ENCODE data around the gene KDELR3. TPM values are rescaled to one million over a fixed set of nuclear protein-coding genes. Genes with fewer than 3 reads are reported as not detected.

The KDELR3 gene
- total RNA-seq, 1 donor from 2014 or later: 72.6 TPM

DNA sequence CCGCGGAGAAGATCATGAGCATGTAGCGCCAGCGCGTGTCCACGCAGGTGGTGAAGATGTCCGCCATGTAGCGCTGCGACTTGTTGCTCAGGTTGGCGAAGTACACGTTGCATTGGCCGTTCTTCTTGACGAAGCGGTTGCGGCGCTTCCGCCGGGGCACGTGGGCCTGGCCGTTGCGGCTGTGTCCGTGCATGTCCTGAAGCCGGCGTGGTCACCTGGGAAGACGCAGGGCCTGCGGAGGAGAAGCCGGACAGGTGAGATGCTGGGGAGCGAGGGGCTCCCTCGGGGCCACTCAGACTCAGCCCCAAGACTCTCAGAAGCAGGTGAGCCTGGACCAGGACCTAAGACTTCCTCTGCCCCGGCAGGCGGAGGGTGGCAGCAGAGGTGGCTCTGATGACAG, 40.0 kb upstream of the KDELR3 start:
- Histone ChIP-seq H3K79me2 (ENCODE audit: insufficient read depth, low read length) (no peaks in the 10 kb centered on the region), H3K4me1 (ENCODE audit: insufficient read depth, low read length) (peaks cover 3% of the 10 kb centered on the region), H3K36me3 (ENCODE audit: insufficient read depth, low read length) (no peaks in the 10 kb centered on the region), H3K4me3 (ENCODE audit: insufficient read depth, low read depth, low read length) (no peak overlapping the region), H3K9ac (ENCODE audit: low read length) (no peak overlapping the region), H3K27ac (ENCODE audit: low read depth, low read length) (no peak overlapping the region), H2AFZ (ENCODE audit: low read depth, low read length) (no peak overlapping the region), H3K4me2 (ENCODE audit: low read length) (no peak overlapping the region), H4K20me1 (ENCODE audit: insufficient read depth, low read length) (no peaks in the 10 kb centered on the region), H3K27me3 (ENCODE audit: insufficient read depth, low read length) (no peaks in the 10 kb centered on the region), H3K9me3 (ENCODE audit: insufficient read depth, low read depth, low read length) (no peaks in the 10 kb centered on the region)
- Mint-ChIP-seq H3K4me3 (ENCODE audit: unreplicated experiment) (no peak overlapping the region), H3K4me1 (ENCODE audit: low read depth, unreplicated experiment) (peaks cover 7% of the 10 kb centered on the region), H3K36me3 (ENCODE audit: low read depth, unreplicated experiment) (no peaks in the 10 kb centered on the region), H3K27me3 (ENCODE audit: low read depth, unreplicated experiment) (peaks cover 2% of the 10 kb centered on the region), H3K9me3 (ENCODE audit: unreplicated experiment) (no peaks in the 10 kb centered on the region), H3K27ac (ENCODE audit: unreplicated experiment) (no peak overlapping the region)
- no peak for DNase-seq (ENCODE audit: low read depth)
- TF ChIP-seq EZH2 (IDR thresholded peaks at IDR 0.05; ENCODE audit: insufficient read depth, low read length): no peak
- TF ChIP-seq, protein P1, sequence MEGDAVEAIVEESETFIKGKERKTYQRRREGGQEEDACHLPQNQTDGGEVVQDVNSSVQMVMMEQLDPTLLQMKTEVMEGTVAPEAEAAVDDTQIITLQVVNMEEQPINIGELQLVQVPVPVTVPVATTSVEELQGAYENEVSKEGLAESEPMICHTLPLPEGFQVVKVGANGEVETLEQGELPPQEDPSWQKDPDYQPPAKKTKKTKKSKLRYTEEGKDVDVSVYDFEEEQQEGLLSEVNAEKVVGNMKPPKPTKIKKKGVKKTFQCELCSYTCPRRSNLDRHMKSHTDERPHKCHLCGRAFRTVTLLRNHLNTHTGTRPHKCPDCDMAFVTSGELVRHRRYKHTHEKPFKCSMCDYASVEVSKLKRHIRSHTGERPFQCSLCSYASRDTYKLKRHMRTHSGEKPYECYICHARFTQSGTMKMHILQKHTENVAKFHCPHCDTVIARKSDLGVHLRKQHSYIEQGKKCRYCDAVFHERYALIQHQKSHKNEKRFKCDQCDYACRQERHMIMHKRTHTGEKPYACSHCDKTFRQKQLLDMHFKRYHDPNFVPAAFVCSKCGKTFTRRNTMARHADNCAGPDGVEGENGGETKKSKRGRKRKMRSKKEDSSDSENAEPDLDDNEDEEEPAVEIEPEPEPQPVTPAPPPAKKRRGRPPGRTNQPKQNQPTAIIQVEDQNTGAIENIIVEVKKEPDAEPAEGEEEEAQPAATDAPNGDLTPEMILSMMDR (IDR thresholded peaks at IDR 0.05; ENCODE audit: insufficient read depth, low read depth, low read length): no peak
- no peak for FAIRE-seq

DNA sequence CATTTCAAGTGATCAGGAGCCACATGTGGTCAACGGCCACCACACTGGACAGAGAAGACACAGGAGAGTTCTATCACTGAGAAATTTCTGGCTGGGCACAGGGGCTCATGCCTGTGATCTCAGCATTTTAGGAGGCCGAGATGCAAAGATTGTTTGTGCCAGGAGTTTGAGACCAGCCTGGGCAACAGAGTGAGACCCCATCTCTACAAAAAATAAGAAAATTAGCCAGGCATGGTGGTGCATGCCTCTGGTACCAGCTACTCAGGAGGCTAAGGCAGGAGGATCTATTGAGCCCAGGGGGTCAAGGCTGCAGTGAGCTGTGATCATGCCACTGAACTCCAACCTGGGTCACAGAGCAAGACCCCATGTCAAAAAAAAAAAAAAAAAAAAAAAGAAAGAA, 39.2 kb upstream of the KDELR3 start:
- H3K9ac ChIP-seq (ENCODE audit: low read length): no peak overlapping the region
- Mint-ChIP-seq H3K36me3 (ENCODE audit: low read depth, unreplicated experiment) (no peaks in the 10 kb centered on the region), H3K4me3 (ENCODE audit: unreplicated experiment) (no peak overlapping the region), H3K27ac (ENCODE audit: unreplicated experiment) (no peak overlapping the region), H3K9me3 (ENCODE audit: unreplicated experiment) (no peaks in the 10 kb centered on the region), H3K4me1 (ENCODE audit: low read depth, unreplicated experiment) (peaks cover 7% of the 10 kb centered on the region), H3K27me3 (ENCODE audit: low read depth, unreplicated experiment) (peaks cover 2% of the 10 kb centered on the region)
- H3K4me1 ChIP-seq (ENCODE audit: insufficient read depth, low read length): peaks cover 3% of the 10 kb centered on the region
- no peak for TF ChIP-seq EZH2 (IDR thresholded peaks at IDR 0.05; ENCODE audit: insufficient read depth, low read length)
- TF ChIP-seq, protein P1 (IDR thresholded peaks at IDR 0.05; ENCODE audit: insufficient read depth, low read depth, low read length): no peak
- H2AFZ ChIP-seq (ENCODE audit: low read depth, low read length): no peak overlapping the region
- no peaks in the 10 kb centered on the region for H3K27me3 ChIP-seq (ENCODE audit: insufficient read depth, low read length)
- no peak for DNase-seq (ENCODE audit: low read depth)
- no peak overlapping the region for H3K27ac ChIP-seq (ENCODE audit: low read depth, low read length)
- H3K4me3 ChIP-seq (ENCODE audit: insufficient read depth, low read depth, low read length): no peak overlapping the region
- H4K20me1 ChIP-seq (ENCODE audit: insufficient read depth, low read length): no peaks in the 10 kb centered on the region
- H3K9me3 ChIP-seq (ENCODE audit: insufficient read depth, low read depth, low read length): no peaks in the 10 kb centered on the region
- H3K36me3 ChIP-seq (ENCODE audit: insufficient read depth, low read length): no peaks in the 10 kb centered on the region
- H3K79me2 ChIP-seq (ENCODE audit: insufficient read depth, low read length): no peaks in the 10 kb centered on the region
- no peak for FAIRE-seq
- no peak overlapping the region for H3K4me2 ChIP-seq (ENCODE audit: low read length)

DNA sequence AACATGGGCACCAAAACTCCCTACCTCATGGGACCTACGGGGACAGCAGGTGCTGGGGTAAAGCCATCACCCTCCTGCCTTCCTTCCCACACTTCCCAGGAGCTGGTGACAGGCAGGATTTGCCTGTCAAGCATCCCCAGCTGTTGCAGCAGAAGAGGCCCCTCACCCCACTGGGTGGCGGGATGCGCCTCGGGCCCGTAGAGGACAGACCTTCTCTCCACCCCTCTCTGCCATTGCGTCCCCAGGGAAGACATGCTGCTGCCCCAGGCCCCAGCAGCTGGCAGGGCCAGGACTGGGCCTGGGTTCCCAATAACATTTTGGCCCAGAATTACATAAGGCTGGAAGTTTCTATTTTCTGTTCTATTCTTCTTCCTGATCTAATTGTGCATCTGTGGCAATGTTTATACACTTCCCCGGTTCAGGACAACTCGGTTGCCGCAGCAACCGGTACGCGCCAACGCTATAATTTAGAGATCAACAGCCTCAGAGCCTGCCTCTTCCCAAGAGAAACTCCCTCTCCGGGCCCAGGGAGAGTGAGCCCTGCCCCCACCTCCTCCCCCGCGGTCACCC, 38.3 kb upstream of the KDELR3 start:
- Histone ChIP-seq H3K27me3 (ENCODE audit: insufficient read depth, low read length) (no peaks in the 10 kb centered on the region), H2AFZ (ENCODE audit: low read depth, low read length) (no peak overlapping the region), H3K9ac (ENCODE audit: low read length) (no peak overlapping the region), H3K4me1 (ENCODE audit: insufficient read depth, low read length) (peaks cover 3% of the 10 kb centered on the region), H3K9me3 (ENCODE audit: insufficient read depth, low read depth, low read length) (no peaks in the 10 kb centered on the region), H3K36me3 (ENCODE audit: insufficient read depth, low read length) (no peaks in the 10 kb centered on the region), H3K79me2 (ENCODE audit: insufficient read depth, low read length) (no peaks in the 10 kb centered on the region), H3K4me2 (ENCODE audit: low read length) (no peak overlapping the region), H4K20me1 (ENCODE audit: insufficient read depth, low read length) (no peaks in the 10 kb centered on the region), H3K27ac (ENCODE audit: low read depth, low read length) (no peak overlapping the region), H3K4me3 (ENCODE audit: insufficient read depth, low read depth, low read length) (no peak overlapping the region)
- peaks cover 10% of the 10 kb centered on the region for H3K27me3 Mint-ChIP-seq (ENCODE audit: low read depth, unreplicated experiment)
- H3K27ac Mint-ChIP-seq (ENCODE audit: unreplicated experiment): no peak overlapping the region
- peaks cover 6% of the 10 kb centered on the region for H3K4me1 Mint-ChIP-seq (ENCODE audit: low read depth, unreplicated experiment)
- DNase-seq (ENCODE audit: low read depth) (no peak), FAIRE-seq (no peak)
- no peak for TF ChIP-seq EZH2 (IDR thresholded peaks at IDR 0.05; ENCODE audit: insufficient read depth, low read length)
- TF ChIP-seq, protein P1 (IDR thresholded peaks at IDR 0.05; ENCODE audit: insufficient read depth, low read depth, low read length): no peak
- no peaks in the 10 kb centered on the region for H3K9me3 Mint-ChIP-seq (ENCODE audit: unreplicated experiment)
- no peak overlapping the region for H3K4me3 Mint-ChIP-seq (ENCODE audit: unreplicated experiment)
- H3K36me3 Mint-ChIP-seq (ENCODE audit: low read depth, unreplicated experiment): no peaks in the 10 kb centered on the region

All from astrocyte (in vitro differentiated cells and primary cell).